ENCODE measurements around the gene PIK3R1.

Gene PIK3R1

DNA sequence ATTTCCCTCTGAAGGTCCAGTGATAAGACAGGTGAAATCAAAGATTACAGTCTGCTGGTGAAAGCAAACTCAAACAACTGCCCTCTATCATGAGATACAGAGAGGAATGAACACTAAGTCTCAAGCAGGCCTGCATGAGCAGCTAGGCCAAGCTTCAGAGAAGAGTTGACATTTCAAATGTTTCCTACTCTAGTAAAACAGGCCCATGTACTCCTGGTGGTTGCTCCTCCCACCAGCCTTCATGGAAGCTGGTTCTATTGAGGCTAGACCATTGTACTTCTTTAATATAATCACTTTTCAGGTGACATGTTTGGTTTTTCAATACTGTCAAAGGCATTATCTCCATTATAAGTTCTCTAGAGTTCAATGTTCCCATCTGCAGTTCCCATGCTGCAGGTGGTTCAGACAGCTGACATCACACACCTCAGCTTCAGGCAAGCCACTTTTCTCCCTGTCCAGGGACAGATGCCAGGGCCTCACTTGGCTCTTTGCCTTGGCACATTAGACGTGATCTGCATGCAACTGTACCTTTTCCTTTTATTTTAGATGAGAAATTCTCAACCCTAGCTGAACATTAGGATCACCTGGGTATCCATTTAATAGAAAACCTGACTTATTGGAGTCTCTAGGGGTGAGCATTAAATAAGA lies 89.8 kb downstream of the PIK3R1 start:
- H3K4me3 Mint-ChIP-seq = no peak overlapping the region
- H3K27ac Mint-ChIP-seq = no peak overlapping the region

DNA sequence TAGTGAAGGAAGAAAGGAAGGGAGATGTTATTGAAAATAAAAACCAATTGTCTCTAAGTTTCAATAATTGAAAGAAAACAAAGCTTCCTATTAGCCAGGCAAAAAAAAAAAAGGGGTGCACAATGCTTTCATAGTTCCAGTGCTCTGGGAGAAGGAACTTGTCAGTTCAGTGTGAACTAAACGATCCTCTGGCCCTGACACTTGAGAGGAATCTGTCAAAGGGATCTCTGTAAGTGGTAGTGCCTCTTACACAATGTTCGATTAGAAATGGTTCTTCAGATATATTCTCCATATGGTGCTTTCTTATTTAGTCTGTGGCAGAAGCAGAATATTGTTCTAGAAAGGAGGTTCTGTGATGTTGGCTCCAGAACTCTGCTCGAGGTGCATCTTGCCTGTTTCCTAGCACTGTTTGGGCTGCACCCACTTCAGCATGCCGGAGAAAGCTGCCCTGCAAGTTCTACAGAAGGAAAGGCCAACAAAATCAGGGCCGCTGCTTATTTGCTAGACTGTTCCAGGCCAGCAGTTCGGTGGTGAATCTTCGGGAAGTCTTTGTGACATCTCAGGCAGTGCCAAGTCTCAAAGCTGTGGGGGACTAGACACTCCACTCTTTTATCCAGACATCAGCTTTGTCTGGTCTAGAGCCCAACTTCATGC lies 90.9 kb downstream of the PIK3R1 start:
- Mint-ChIP-seq H3K27ac (no peak overlapping the region), H3K36me3 (ENCODE audit: low read depth) (peaks cover 10% of the 10 kb centered on the region), H3K4me1 (peaks cover 35% of the 10 kb centered on the region), H3K4me3 (no peak overlapping the region), H3K9me3 (no peaks in the 10 kb centered on the region), H3K27me3 (no peaks in the 10 kb centered on the region)
- no peak for DNase-seq
- ATAC-seq = no peak

More for the DNA sequence above, 89.8 kb downstream of the PIK3R1 start:
- no peaks in the 10 kb centered on the region for H3K27me3 Mint-ChIP-seq
- ATAC-seq (no peak), DNase-seq (no peak)
- peaks cover 40% of the 10 kb centered on the region for H3K4me1 Mint-ChIP-seq
- peaks cover 16% of the 10 kb centered on the region for H3K36me3 Mint-ChIP-seq (ENCODE audit: low read depth)
- H3K9me3 Mint-ChIP-seq = no peaks in the 10 kb centered on the region

DNA sequence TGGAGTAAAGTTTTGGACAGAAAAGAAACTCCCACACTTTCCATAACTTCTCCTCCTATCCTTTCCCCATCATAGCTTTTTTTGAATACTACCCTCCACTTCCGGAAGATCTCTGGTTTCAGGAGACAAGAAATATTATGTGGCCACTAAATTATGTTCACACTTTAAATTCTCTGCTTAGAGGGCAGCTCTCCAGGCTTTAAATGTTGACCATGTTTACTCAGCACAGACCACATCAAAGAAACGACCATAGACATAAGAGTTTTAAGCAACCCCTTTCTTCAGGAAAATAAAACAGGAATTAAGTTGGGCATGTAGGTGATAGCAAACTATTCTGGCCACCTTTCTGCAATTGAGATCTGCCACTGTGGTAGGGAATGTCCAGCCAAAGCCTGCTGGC lies 97.8 kb downstream of the PIK3R1 start:
- no peaks in the 10 kb centered on the region for H3K9me3 Mint-ChIP-seq
- no peak overlapping the region for H3K27ac Mint-ChIP-seq
- peaks cover 13% of the 10 kb centered on the region for H3K4me1 Mint-ChIP-seq
- no peaks in the 10 kb centered on the region for H3K36me3 Mint-ChIP-seq (ENCODE audit: low read depth)
- DNase-seq (no peak), ATAC-seq (no peak)
- H3K4me3 Mint-ChIP-seq = no peak overlapping the region
- no peaks in the 10 kb centered on the region for H3K27me3 Mint-ChIP-seq

DNA sequence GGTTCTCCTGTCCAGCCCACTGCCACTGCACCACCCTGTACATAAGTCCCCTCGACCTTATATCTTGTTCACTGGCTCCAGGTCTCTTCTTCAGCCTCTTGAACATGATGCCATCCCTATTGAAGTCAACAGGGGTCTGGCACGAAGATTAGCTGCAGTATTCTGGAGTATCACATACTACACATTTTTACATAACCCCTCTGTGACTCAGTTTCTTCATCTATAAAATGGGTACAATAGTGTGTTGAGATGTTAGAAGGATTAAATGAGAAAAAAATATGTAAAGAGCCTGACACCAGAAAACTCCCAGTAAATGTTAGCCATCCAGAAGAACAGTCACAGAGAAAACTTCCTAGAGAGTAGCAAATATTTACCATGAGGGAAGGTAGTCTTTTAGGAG lies 98.9 kb downstream of the PIK3R1 start:
- ATAC-seq (no peak), DNase-seq (no peak)
- Mint-ChIP-seq H3K36me3 (ENCODE audit: low read depth) (no peaks in the 10 kb centered on the region), H3K9me3 (no peaks in the 10 kb centered on the region), H3K27ac (no peak overlapping the region), H3K27me3 (no peaks in the 10 kb centered on the region), H3K4me3 (no peak overlapping the region), H3K4me1 (peaks cover 17% of the 10 kb centered on the region)

DNA sequence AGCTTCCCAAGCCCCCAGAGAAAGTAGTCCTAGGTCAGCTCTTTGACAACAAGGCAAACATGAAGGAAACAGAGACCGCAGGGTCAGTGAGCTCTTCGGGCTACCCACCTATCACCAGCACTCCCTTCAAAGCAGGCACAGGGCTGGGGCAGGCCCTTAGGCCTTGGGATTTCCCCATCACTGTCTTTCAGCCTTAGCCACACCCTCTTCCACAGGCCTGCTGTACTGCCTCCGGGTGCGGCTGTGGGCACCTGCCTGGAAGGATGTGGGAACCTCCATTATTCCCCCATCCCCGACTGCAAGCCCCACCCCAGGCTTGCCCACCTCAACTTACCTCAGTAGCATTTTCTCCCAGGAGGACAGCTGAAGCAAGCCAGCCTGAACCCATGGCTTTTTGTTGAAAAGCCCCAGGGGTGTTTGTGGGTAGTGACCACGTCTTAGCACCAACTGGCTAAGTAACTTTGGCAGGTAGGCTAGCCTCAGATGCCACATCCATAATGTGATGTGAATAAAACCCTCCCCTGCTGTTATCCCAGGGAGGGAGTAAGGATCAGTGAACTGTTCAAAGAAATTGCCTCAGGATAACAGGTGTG lies 100.2 kb downstream of the PIK3R1 start:
- peak; percentile 52 for DNase-seq
- H3K4me1 Mint-ChIP-seq = peaks cover 19% of the 10 kb centered on the region
- H3K9me3 Mint-ChIP-seq = no peaks in the 10 kb centered on the region
- peaks cover 3% of the 10 kb centered on the region for H3K27me3 Mint-ChIP-seq
- no peaks in the 10 kb centered on the region for H3K36me3 Mint-ChIP-seq (ENCODE audit: low read depth)
- peak; percentile 99 for ATAC-seq
- no peak overlapping the region for H3K27ac Mint-ChIP-seq
- H3K4me3 Mint-ChIP-seq = no peak overlapping the region

DNA sequence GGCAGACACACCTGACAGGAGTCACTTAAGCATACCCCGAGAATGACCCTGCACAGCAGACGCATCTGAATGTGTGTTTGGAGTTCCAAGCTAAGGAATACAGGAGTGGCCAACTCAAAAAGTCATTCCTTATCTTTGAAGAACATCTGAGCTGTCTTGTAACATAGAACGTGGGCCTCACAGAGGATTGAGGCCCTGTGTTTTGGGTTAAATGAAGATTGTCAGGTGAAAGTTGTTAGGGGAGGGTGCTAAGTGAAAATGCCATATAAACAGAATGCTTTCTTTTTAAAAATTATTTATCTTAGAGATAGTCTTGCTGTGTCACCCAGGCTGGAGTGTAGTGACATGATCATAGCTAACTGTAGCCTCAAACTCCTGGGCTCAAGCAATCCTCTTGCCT lies 100.9 kb downstream of the PIK3R1 start:
- H3K27me3 Mint-ChIP-seq = peaks cover 3% of the 10 kb centered on the region
- no peak for DNase-seq
- no peaks in the 10 kb centered on the region for H3K9me3 Mint-ChIP-seq
- peaks cover 19% of the 10 kb centered on the region for H3K4me1 Mint-ChIP-seq
- no peak overlapping the region for H3K27ac Mint-ChIP-seq
- no peak for ATAC-seq
- H3K36me3 Mint-ChIP-seq (ENCODE audit: low read depth) = no peaks in the 10 kb centered on the region
- H3K4me3 Mint-ChIP-seq = no peak overlapping the region

DNA sequence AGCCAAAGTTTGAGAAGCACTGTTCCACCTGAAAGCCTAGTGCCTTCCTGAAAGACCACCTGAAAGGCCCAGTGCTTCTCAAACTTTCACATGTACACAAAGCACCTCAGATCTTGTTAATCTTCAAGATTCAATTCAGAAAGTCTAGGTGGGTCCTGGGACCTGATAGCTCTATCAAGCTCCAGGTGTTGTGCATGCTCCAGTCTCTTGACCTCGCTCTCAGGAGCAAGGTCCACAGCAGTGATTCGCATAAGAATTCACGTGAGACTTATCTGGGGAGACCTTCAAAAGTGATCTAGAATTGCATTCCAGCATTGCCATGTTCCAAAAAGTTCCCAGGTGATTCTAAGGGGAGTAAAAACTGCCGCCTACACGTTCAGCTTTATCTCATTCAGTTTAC lies 102.1 kb downstream of the PIK3R1 start:
- H3K27ac Mint-ChIP-seq = no peak overlapping the region
- DNase-seq = no peak
- H3K4me1 Mint-ChIP-seq = peaks cover 19% of the 10 kb centered on the region
- H3K27me3 Mint-ChIP-seq = peaks cover 3% of the 10 kb centered on the region
- no peaks in the 10 kb centered on the region for H3K9me3 Mint-ChIP-seq
- H3K36me3 Mint-ChIP-seq (ENCODE audit: low read depth) = no peaks in the 10 kb centered on the region
- ATAC-seq = no peak
- no peak overlapping the region for H3K4me3 Mint-ChIP-seq

DNA sequence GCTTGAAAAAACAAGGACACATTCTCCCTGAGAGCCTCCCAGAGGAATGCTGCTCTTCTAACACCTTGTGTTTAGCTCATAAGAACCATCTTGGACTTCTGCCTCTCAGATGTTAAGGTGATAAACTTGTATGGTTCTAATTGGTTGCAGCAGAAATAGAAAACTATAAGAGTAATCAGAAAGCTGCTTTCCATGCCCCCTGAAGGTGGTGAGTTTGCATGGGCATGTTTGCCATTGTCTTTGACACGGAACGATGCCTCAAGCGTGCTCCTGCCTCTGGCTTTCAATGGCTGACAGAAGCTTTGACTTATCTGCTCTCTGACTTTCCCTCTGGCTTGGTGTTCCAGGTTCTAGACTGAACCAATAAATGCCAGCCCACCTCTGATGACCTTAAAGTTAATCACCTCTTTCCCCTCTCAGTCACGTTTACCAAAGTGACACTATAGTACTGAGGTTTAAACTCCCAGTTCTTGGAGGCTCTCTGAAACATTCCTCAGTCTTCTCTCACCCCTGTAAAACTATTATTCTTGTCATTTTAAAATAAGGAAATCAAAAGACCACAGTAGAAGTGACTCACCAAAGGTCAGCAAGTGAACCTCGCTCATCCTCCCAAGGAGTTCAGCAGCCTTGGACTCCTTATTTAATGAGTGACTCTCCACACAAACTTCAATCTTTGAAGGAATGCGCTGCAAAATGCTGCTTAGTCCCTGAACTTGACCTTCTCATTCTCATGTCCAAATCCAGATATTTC lies 103.6 kb downstream of the PIK3R1 start:
- Mint-ChIP-seq H3K4me3 (no peak overlapping the region), H3K27me3 (peaks cover 3% of the 10 kb centered on the region), H3K27ac (no peak overlapping the region), H3K36me3 (ENCODE audit: low read depth) (no peaks in the 10 kb centered on the region), H3K4me1 (peaks cover 19% of the 10 kb centered on the region), H3K9me3 (no peaks in the 10 kb centered on the region)
- DNase-seq (no peak), ATAC-seq (no peak)

DNA sequence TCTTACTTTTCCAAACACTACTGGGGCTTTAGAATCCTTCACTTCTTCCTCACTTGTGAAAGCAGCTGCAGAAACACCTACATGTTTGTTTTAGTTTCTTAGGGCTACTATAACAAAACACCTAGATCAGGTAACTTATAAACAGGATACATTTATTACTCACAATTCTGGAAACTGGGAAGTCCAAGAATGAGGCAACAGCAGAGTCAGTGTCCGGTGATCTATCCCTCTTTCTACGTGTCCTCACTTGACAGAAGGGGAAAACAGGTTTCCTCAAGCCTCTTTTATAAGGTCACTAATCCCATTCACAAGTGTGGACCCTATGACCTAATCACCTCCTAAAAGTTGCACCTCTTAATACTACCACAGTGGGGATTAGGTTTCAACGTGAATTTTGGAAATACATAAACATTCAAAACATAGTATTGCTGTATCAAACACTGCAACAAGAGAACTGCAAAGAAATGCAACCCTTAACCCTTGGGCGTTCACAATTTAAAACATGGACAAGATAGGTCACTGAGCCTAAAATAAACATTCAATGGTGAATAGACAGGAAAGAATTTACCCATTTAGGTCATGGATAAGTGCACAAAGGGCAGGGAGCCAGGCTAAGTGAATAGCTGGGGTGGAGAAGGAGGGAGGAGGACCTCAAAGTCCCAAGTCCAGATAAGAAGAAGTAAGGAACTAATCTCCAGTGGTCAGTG lies 104.3 kb downstream of the PIK3R1 start:
- ATAC-seq = no peak

DNA sequence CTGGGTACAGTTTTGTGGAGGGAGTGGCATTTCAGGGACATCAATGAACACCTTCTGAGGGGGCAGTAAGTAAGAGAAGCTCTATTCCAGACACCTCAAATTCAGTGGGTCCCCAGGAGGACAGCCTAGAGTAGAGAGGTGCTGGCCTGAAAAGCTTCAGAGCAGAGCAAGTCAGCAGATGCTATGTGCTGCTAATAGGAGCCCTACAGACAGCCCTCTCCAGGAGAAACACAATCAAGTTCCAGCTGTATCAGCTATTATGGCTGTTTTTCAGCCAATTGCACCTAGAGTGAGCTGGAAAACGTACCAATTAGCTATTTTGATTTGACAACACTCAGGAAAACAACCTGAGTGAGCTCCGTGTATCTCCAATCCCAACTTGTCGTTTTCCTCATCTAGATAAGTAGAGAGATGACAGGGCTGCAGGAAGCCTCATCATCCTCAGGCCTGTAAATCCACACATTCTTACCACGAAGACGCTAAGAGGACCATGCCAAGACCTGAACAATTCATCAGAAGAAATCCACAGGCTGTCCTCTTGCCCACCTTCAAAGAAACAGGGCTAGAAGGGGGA lies 104.9 kb downstream of the PIK3R1 start:
- H3K27ac Mint-ChIP-seq = no peak overlapping the region
- no peaks in the 10 kb centered on the region for H3K9me3 Mint-ChIP-seq
- ATAC-seq = no peak
- H3K4me1 Mint-ChIP-seq = peaks cover 13% of the 10 kb centered on the region
- peaks cover 8% of the 10 kb centered on the region for H3K27me3 Mint-ChIP-seq
- H3K36me3 Mint-ChIP-seq (ENCODE audit: low read depth) = no peaks in the 10 kb centered on the region
- DNase-seq = no peak
- no peak overlapping the region for H3K4me3 Mint-ChIP-seq

More for the DNA sequence above, 104.3 kb downstream of the PIK3R1 start:
- peaks cover 3% of the 10 kb centered on the region for H3K27me3 Mint-ChIP-seq
- no peaks in the 10 kb centered on the region for H3K9me3 Mint-ChIP-seq
- no peaks in the 10 kb centered on the region for H3K36me3 Mint-ChIP-seq (ENCODE audit: low read depth)
- no peak overlapping the region for H3K4me3 Mint-ChIP-seq
- H3K27ac Mint-ChIP-seq = no peak overlapping the region
- H3K4me1 Mint-ChIP-seq = peaks cover 18% of the 10 kb centered on the region
- no peak for DNase-seq

DNA sequence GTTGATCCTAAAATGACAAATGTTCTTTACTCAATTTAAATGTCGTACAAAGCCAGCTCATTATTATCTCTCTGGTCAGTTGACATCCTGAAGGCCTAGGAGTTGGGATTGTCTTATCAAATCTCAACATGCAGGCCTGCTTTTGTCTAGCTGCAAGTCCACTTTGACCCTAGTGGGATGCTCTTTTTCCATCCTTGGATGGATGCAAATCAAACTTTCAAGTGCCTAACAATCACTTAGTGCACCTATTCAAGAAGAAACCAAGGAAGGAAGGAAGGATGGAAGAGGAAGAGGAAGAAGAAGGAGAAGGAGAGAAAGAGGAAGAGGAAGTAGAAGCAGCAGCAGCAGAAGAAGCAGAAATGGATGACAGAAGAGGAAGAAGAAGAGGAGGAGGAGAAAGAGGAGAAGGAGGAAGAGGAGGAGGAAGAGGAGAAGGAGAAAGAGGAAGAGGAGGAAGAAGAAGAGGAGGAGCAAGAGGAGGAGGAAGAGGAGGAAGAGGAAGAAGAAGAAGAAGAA lies 109.6 kb downstream of the PIK3R1 start:
- Mint-ChIP-seq H3K9me3 (no peaks in the 10 kb centered on the region), H3K36me3 (ENCODE audit: low read depth) (no peaks in the 10 kb centered on the region), H3K4me3 (no peak overlapping the region), H3K4me1 (no peaks in the 10 kb centered on the region), H3K27me3 (peaks cover 6% of the 10 kb centered on the region), H3K27ac (no peak overlapping the region)
- DNase-seq (no peak), ATAC-seq (no peak)

DNA sequence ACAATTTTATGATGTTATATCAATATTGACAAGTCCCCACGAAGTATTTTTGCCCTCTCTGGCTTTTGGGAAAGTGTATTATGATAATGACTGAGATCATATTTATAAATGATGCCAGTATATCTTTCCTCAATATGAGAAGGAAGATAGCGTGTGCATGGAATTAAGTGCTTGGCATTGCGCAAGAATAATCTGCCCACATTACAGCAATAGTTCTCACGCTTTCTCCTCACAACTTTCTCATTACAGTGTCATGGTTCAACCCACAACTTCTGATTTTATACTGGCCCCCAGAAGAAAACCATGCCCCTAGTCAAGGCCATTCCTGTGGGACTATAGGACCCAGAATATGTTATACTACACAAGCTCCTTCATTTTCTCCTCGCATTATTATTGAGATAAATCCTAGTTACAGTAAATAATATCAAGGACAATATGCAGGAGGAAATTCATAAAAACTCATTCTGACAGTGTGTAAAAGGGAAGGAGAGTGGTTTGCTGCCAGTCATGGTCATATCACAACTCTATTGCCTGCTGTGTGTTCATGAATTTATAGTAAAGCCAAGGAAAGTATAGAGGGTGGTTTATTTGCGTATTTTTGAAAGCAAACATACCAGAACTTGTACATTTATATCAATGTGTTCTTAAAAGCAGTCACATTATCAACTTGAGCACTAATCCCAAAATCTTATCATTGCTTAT lies 114.1 kb downstream of the PIK3R1 start:
- DNase-seq = no peak
- Mint-ChIP-seq H3K9me3 (no peaks in the 10 kb centered on the region), H3K4me3 (no peak overlapping the region), H3K4me1 (peaks cover 21% of the 10 kb centered on the region), H3K27me3 (peaks cover 5% of the 10 kb centered on the region), H3K36me3 (ENCODE audit: low read depth) (no peaks in the 10 kb centered on the region), H3K27ac (no peak overlapping the region)
- ATAC-seq = no peak

DNA sequence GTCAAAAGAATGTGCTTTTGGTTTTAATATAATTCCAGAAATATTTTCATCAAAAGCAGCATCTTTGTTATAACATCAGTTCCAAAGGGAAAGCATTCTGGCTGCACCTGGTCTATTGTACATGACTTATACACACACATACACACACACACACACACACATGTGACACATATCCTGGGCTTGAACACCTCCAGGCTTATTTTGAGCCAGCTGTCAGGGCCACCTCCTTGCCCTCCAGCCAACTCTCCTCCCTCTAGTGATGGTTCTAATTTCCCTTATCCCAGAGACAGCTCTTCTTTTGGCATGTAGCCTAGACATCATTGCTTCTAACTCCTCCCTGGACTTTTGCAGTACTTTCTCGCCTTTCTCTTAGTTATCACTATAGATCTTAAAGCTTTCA lies 115.0 kb downstream of the PIK3R1 start:
- no peak overlapping the region for H3K27ac Mint-ChIP-seq
- DNase-seq = no peak
- H3K36me3 Mint-ChIP-seq (ENCODE audit: low read depth) = no peaks in the 10 kb centered on the region
- H3K4me3 Mint-ChIP-seq = no peak overlapping the region
- no peaks in the 10 kb centered on the region for H3K9me3 Mint-ChIP-seq
- peaks cover 24% of the 10 kb centered on the region for H3K4me1 Mint-ChIP-seq
- no peaks in the 10 kb centered on the region for H3K27me3 Mint-ChIP-seq
- no peak for ATAC-seq

All from activated naive CD8-positive, alpha-beta T cell treated with anti-CD3 and anti-CD28 coated beads, Interleukin-2, amount 50 U/mL, for 24 hours (primary cell).